ENCODE data around the gene PIP4K2B.

DNA sequence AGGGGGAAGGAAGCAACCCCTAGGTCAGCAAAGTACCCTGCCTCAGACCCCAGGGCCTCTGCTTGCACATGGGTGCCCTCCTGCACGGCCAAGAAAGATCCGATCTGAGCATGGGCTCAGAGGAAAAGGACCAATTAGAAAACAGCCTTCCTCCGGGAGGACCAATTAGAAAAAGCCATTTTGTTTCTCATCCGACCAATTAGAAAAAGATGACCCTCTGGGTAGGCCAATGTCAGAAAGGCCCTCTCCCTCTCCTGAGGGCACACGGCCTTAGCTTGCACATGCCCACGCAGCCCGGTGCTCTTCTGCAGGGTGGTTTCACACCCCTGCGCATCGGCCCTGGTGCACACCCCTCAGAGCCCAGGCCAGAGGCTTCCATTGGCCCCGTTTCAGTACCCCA, 74.3 kb downstream of the PIP4K2B start:
- TF ChIP-seq, protein P1, sequence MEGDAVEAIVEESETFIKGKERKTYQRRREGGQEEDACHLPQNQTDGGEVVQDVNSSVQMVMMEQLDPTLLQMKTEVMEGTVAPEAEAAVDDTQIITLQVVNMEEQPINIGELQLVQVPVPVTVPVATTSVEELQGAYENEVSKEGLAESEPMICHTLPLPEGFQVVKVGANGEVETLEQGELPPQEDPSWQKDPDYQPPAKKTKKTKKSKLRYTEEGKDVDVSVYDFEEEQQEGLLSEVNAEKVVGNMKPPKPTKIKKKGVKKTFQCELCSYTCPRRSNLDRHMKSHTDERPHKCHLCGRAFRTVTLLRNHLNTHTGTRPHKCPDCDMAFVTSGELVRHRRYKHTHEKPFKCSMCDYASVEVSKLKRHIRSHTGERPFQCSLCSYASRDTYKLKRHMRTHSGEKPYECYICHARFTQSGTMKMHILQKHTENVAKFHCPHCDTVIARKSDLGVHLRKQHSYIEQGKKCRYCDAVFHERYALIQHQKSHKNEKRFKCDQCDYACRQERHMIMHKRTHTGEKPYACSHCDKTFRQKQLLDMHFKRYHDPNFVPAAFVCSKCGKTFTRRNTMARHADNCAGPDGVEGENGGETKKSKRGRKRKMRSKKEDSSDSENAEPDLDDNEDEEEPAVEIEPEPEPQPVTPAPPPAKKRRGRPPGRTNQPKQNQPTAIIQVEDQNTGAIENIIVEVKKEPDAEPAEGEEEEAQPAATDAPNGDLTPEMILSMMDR (IDR thresholded peaks at IDR 0.05; ENCODE audit: insufficient read depth, low read length) = no peak
- TF ChIP-seq GABPA (IDR thresholded peaks at IDR 0.05; ENCODE audit: low read depth) = no peak
- TF ChIP-seq POLR2AphosphoS5 (IDR thresholded peaks at IDR 0.05; ENCODE audit: low read depth) = no peak
- TF ChIP-seq, protein P2, sequence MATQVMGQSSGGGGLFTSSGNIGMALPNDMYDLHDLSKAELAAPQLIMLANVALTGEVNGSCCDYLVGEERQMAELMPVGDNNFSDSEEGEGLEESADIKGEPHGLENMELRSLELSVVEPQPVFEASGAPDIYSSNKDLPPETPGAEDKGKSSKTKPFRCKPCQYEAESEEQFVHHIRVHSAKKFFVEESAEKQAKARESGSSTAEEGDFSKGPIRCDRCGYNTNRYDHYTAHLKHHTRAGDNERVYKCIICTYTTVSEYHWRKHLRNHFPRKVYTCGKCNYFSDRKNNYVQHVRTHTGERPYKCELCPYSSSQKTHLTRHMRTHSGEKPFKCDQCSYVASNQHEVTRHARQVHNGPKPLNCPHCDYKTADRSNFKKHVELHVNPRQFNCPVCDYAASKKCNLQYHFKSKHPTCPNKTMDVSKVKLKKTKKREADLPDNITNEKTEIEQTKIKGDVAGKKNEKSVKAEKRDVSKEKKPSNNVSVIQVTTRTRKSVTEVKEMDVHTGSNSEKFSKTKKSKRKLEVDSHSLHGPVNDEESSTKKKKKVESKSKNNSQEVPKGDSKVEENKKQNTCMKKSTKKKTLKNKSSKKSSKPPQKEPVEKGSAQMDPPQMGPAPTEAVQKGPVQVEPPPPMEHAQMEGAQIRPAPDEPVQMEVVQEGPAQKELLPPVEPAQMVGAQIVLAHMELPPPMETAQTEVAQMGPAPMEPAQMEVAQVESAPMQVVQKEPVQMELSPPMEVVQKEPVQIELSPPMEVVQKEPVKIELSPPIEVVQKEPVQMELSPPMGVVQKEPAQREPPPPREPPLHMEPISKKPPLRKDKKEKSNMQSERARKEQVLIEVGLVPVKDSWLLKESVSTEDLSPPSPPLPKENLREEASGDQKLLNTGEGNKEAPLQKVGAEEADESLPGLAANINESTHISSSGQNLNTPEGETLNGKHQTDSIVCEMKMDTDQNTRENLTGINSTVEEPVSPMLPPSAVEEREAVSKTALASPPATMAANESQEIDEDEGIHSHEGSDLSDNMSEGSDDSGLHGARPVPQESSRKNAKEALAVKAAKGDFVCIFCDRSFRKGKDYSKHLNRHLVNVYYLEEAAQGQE (IDR thresholded peaks at IDR 0.05; ENCODE audit: insufficient replicate concordance, low read depth) = no peak
